Keratinocyte (primary cell): ENCODE data around the gene GSAP. TPM values are rescaled to one million over a fixed set of nuclear protein-coding genes. Genes with fewer than 3 reads are reported as not detected.

Source experiments
- DNase-seq: peaks from one replicate; pipeline ENCODE4 v3.0.0-alpha.2; 2011; ENCODE audit warnings: low read depth, missing footprints, low spot score
- FAIRE-seq: peaks from 2 replicates; lab custom pipeline; 2011; peaks lifted over from hg19 to GRCh38; lab: Jason Lieb, UNC
- H2AFZ ChIP-seq: 2 replicates; pipeline ENCODE4 v1.6.0; 2012; ENCODE audit warnings: low read length, control low read depth, inconsistent platforms; ENCODE audit not compliant: control insufficient read depth
- H3K27ac ChIP-seq: 2 replicates; pipeline ENCODE4 v1.5.1; 2011; ENCODE audit warnings: low read length; ENCODE audit not compliant: control insufficient read depth, insufficient read depth
- H3K27me3 ChIP-seq: 3 replicates; pipeline ENCODE4 v1.6.0; 2011; ENCODE audit warnings: low read length; ENCODE audit not compliant: control insufficient read depth, insufficient read depth; ENCODE audit errors: extremely low read depth
- H3K36me3 ChIP-seq, 2 experiments: 2 replicates in 1 of 2; 3 replicates in 1 of 2; pipeline ENCODE4 v1.5.1; 2011; ENCODE audit warnings: low read length in 2 of 2, mild to moderate bottlenecking in 1 of 2; ENCODE audit not compliant: control insufficient read depth in 2 of 2, insufficient read depth in 2 of 2; ENCODE audit errors: extremely low read depth in 1 of 2
- H3K4me1 ChIP-seq: 3 replicates; pipeline ENCODE4 v1.5.1; 2011; ENCODE audit warnings: low read length; ENCODE audit not compliant: control insufficient read depth, insufficient read depth; ENCODE audit errors: extremely low read depth
- H3K4me2 ChIP-seq: 3 replicates; pipeline ENCODE4 v1.6.0; 2011; ENCODE audit warnings: low read depth, low read length; ENCODE audit not compliant: control insufficient read depth, insufficient read depth; ENCODE audit errors: extremely low read depth
- H3K4me3 ChIP-seq, 3 experiments: fragments of 200-600 bp in 1 of 3; sonication (generic) in 1 of 3; 2 replicates in 2 of 3; 3 replicates in 1 of 3; pipeline ENCODE4 v1.5.1; 2011 to 2016; ENCODE audit warnings: low read length in 3 of 3, mild to moderate bottlenecking in 3 of 3, control low read depth in 2 of 3, inconsistent platforms in 1 of 3, low read depth in 1 of 3, mixed read lengths in 1 of 3, mixed run types in 1 of 3, moderate library complexity in 1 of 3; ENCODE audit not compliant: control insufficient read depth in 2 of 3, insufficient read depth in 2 of 3; ENCODE audit errors: extremely low read depth in 1 of 3
- H3K79me2 ChIP-seq: 2 replicates; pipeline ENCODE4 v1.6.0; 2012; ENCODE audit warnings: low read length; ENCODE audit not compliant: control insufficient read depth, insufficient read depth
- H3K9ac ChIP-seq: 3 replicates; pipeline ENCODE4 v1.6.0; 2011; ENCODE audit warnings: low read length; ENCODE audit not compliant: control insufficient read depth, insufficient read depth; ENCODE audit errors: extremely low read depth
- H3K9me1 ChIP-seq: 3 replicates; pipeline ENCODE4 v1.6.0; 2011; ENCODE audit warnings: low read length; ENCODE audit not compliant: control insufficient read depth, insufficient read depth; ENCODE audit errors: extremely low read depth
- H3K9me3 ChIP-seq: 2 replicates; pipeline ENCODE4 v1.5.1; 2012; ENCODE audit warnings: low read depth, low read length; ENCODE audit not compliant: control insufficient read depth
- H4K20me1 ChIP-seq: 3 replicates; pipeline ENCODE4 v1.6.0; 2011; ENCODE audit warnings: low read length; ENCODE audit not compliant: control insufficient read depth, insufficient read depth; ENCODE audit errors: extremely low read depth
- CTCF ChIP-seq, 3 experiments: IDR thresholded peaks in 1 of 3; conservative IDR thresholded peaks in 1 of 3; optimal IDR thresholded peaks in 1 of 3; 2 replicates in 2 of 3; 3 replicates in 1 of 3; pipeline versions ENCODE3 to v1.5.1; 2011; ENCODE audit warnings: low read length in 3 of 3, mild to moderate bottlenecking in 3 of 3, moderate library complexity in 2 of 3, control low read depth in 1 of 3, inconsistent platforms in 1 of 3; ENCODE audit not compliant: insufficient read depth in 2 of 3; ENCODE audit errors: extremely low read depth in 1 of 3
- EZH2 ChIP-seq: IDR thresholded peaks from one replicate; pipeline ENCODE4 v1.6.1; 2012; ENCODE audit warnings: inconsistent platforms, mild to moderate bottlenecking, low read length, moderate library complexity
- dilution Hi-C: fragments of 300-500 bp; cut with MboI; formaldehyde crosslinking; loops from one replicate; pipeline ENCODE4 v1.7.0; 2020; ENCODE audit warnings: low sequenced_read_pairs; ENCODE audit not compliant: extremely low pct_ligation_motif_present
- polyA plus RNA-seq, 5 experiments: library from polyadenylated mRNA; depleted of rRNA in 3 of 5; stranded (reverse) in 3 of 5; stranded (forward) in 1 of 5; unstranded in 1 of 5; fragments of >200 nt; gene quantifications; 1 replicate in 1 of 5; 2 replicates in 3 of 5; 3 replicates in 1 of 5; pipeline versions ENCODE4 v1.2.1 to v1.2.3, GENCODE V29; 2011 to 2012; ENCODE audit warnings: missing spikeins in 2 of 5, low read depth in 1 of 5, low replicate concordance in 1 of 5

The GSAP gene
- polyA plus RNA-seq, 1 donor (not counting 4 experiments of a cell fraction or from before 2014, with no cell fraction given), result 5.4 TPM

- no peaks in the 10 kb centered on the region for H3K79me2 ChIP-seq
- dilution Hi-C loops, result no loop called here
- H3K9ac ChIP-seq, result no peak overlapping the region
- H3K27ac ChIP-seq, result no peak overlapping the region
- DNase-seq (no peak), FAIRE-seq (no peak)
- TF ChIP-seq EZH2 (no peak), CTCF (optimal IDR thresholded peaks at IDR 0.05 in 1 of 3, IDR thresholded peaks at IDR 0.05 in 1 of 3, conservative IDR thresholded peaks at IDR 0.05 in 1 of 3; ENCODE audit: extremely low read depth in 1 of 3, insufficient read depth in 2 of 3, low read length in 3 of 3) (no peak)
- H2AFZ ChIP-seq, result no peak overlapping the region
- H3K4me1 ChIP-seq, result no peaks in the 10 kb centered on the region
- no peak overlapping the region for H3K4me3 ChIP-seq
- no peak overlapping the region for H3K4me2 ChIP-seq
- no peaks in the 10 kb centered on the region for H3K9me1 ChIP-seq
- H4K20me1 ChIP-seq, result no peaks in the 10 kb centered on the region
- no peaks in the 10 kb centered on the region for H3K9me3 ChIP-seq
- no peaks in the 10 kb centered on the region for H3K36me3 ChIP-seq
- H3K27me3 ChIP-seq, result no peaks in the 10 kb centered on the region
Measured at GRCh38 chr7:77318019-77318418, 98.1 kb downstream of the GSAP start.

GRCh38 chr7:77316219-77316978 lies 99.8 kb downstream of the GSAP start:
- H3K79me2 ChIP-seq, result no peaks in the 10 kb centered on the region
- FAIRE-seq (no peak), DNase-seq (no peak)
- H3K36me3 ChIP-seq, result no peaks in the 10 kb centered on the region
- H2AFZ ChIP-seq, result no peak overlapping the region
- H3K9me3 ChIP-seq, result no peaks in the 10 kb centered on the region
- H3K27me3 ChIP-seq, result no peaks in the 10 kb centered on the region
- H4K20me1 ChIP-seq, result no peaks in the 10 kb centered on the region
- H3K9me1 ChIP-seq, result no peaks in the 10 kb centered on the region
- no peaks in the 10 kb centered on the region for H3K4me1 ChIP-seq
- dilution Hi-C loops, result no loop called here
- H3K27ac ChIP-seq, result no peak overlapping the region
- TF ChIP-seq EZH2 (no peak), CTCF (optimal IDR thresholded peaks at IDR 0.05 in 1 of 3, IDR thresholded peaks at IDR 0.05 in 1 of 3, conservative IDR thresholded peaks at IDR 0.05 in 1 of 3; ENCODE audit: extremely low read depth in 1 of 3, insufficient read depth in 2 of 3, low read length in 3 of 3) (no peak)
- no peak overlapping the region for H3K4me3 ChIP-seq
- H3K9ac ChIP-seq, result no peak overlapping the region
- no peak overlapping the region for H3K4me2 ChIP-seq
